ENCODE data around the gene LGSN. TPM values are rescaled to one million over a fixed set of nuclear protein-coding genes. Genes with fewer than 3 reads are reported as not detected.
A peak's percentile ranks its signal among the peaks of the same experiment; 100 is the strongest.

The LGSN gene
- total RNA-seq, 1 donor from 2014 or later = not detected

GRCh38 chr6:63352544-63353285 is 32.9 kb upstream of the LGSN start:
- H3K27ac ChIP-seq = no peak overlapping the region
- no peaks in the 10 kb centered on the region for H3K4me1 ChIP-seq
- H3K4me3 ChIP-seq = no peak overlapping the region
- DNase-seq (ENCODE audit: extremely low spot score in 2 of 2) = no peak
- no peaks in the 10 kb centered on the region for H3K27me3 ChIP-seq
- no peaks in the 10 kb centered on the region for H3K9me3 ChIP-seq
- no peak for TF ChIP-seq POLR2A (IDR thresholded peaks at IDR 0.05)
- no peak for TF ChIP-seq POLR2AphosphoS5 (IDR thresholded peaks at IDR 0.05; ENCODE audit: insufficient read depth in 1 of 2, low read depth in 1 of 2)
- intact Hi-C loops (cut with DNase I) = no loop called here
- no peaks in the 10 kb centered on the region for H3K36me3 ChIP-seq

- no peaks in the 10 kb centered on the region for H3K4me1 ChIP-seq
- TF ChIP-seq, protein P1, sequence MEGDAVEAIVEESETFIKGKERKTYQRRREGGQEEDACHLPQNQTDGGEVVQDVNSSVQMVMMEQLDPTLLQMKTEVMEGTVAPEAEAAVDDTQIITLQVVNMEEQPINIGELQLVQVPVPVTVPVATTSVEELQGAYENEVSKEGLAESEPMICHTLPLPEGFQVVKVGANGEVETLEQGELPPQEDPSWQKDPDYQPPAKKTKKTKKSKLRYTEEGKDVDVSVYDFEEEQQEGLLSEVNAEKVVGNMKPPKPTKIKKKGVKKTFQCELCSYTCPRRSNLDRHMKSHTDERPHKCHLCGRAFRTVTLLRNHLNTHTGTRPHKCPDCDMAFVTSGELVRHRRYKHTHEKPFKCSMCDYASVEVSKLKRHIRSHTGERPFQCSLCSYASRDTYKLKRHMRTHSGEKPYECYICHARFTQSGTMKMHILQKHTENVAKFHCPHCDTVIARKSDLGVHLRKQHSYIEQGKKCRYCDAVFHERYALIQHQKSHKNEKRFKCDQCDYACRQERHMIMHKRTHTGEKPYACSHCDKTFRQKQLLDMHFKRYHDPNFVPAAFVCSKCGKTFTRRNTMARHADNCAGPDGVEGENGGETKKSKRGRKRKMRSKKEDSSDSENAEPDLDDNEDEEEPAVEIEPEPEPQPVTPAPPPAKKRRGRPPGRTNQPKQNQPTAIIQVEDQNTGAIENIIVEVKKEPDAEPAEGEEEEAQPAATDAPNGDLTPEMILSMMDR (IDR thresholded peaks at IDR 0.05) = peak in 1 of 3 experiments; percentile 13
- TF ChIP-seq POLR2AphosphoS5 (IDR thresholded peaks at IDR 0.05; ENCODE audit: insufficient read depth in 1 of 2, low read depth in 1 of 2) = no peak
- no peaks in the 10 kb centered on the region for H3K9me3 ChIP-seq
- intact Hi-C loops (cut with DNase I) = no loop called here
- H3K36me3 ChIP-seq = no peaks in the 10 kb centered on the region
- H3K27me3 ChIP-seq = no peaks in the 10 kb centered on the region
- DNase-seq (ENCODE audit: extremely low spot score in 2 of 2) = no peak
- no peak overlapping the region for H3K27ac ChIP-seq
- no peak overlapping the region for H3K4me3 ChIP-seq
Observed at GRCh38 chr6:63352069-63352543, 32.3 kb upstream of the LGSN start.

GRCh38 chr6:63349401-63349800 is 29.6 kb upstream of the LGSN start:
- H3K4me3 ChIP-seq = no peak overlapping the region
- H3K27me3 ChIP-seq = no peaks in the 10 kb centered on the region
- intact Hi-C loops (cut with DNase I) = no loop called here
- TF ChIP-seq POLR2A (IDR thresholded peaks at IDR 0.05) = no peak
- no peak for TF ChIP-seq POLR2AphosphoS5 (IDR thresholded peaks at IDR 0.05; ENCODE audit: insufficient read depth in 1 of 2, low read depth in 1 of 2)
- TF ChIP-seq, protein P1 (IDR thresholded peaks at IDR 0.05) = no peak
- no peak overlapping the region for H3K27ac ChIP-seq
- H3K36me3 ChIP-seq = no peaks in the 10 kb centered on the region
- DNase-seq (ENCODE audit: extremely low spot score in 2 of 2) = no peak
- H3K4me1 ChIP-seq = no peaks in the 10 kb centered on the region
- H3K9me3 ChIP-seq = no peaks in the 10 kb centered on the region

DNA sequence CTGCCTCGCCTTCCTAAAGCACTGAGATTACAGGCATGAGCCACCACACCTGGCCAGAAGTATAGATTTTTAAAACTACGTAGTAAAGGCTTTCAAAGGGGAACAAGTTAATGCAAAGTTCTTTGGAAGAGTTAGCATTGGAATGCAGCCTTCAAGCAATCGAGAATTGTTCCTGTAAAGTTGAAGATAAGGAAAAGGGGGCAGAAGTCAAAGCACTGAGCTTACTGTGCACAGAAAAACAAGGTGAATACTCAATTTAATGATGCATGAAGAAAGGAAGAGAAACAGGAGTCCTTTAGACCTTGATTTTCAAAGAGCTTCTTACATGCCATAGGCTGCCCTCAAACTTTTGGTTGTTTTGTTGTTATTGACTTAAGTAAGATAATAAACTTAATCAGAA is 29.1 kb upstream of the LGSN start:
- no peak for DNase-seq (ENCODE audit: extremely low spot score in 2 of 2)
- intact Hi-C loops (cut with DNase I) = no loop called here
- Histone ChIP-seq H3K9me3 (no peaks in the 10 kb centered on the region), H3K4me1 (no peaks in the 10 kb centered on the region), H3K4me3 (no peak overlapping the region), H3K27ac (no peak overlapping the region), H3K36me3 (no peaks in the 10 kb centered on the region), H3K27me3 (no peaks in the 10 kb centered on the region)
- TF ChIP-seq, protein P1 (IDR thresholded peaks at IDR 0.05) = no peak
- no peak for TF ChIP-seq POLR2A (IDR thresholded peaks at IDR 0.05)
- TF ChIP-seq POLR2AphosphoS5 (IDR thresholded peaks at IDR 0.05; ENCODE audit: insufficient read depth in 1 of 2, low read depth in 1 of 2) = no peak

DNA sequence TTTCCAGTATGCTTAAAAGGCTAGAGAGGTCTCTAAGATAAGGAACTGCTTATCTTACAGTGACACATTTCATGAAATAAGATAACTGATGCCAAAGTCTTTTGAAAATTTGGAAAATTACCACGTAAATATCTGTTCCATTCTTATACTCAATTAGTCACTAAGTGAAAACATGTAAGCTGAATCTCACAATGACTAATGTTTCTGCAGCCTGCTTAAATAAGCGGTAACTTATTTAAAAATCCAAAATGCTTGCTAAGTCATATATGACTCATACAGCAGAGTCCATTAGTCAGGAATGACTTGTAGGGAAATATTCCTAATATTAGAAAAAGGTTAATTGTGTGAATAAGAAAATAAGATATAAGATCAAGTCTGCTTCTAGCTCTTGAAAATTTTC is 27.8 kb upstream of the LGSN start:
- H3K4me1 ChIP-seq = no peaks in the 10 kb centered on the region
- no peaks in the 10 kb centered on the region for H3K36me3 ChIP-seq
- no peak for TF ChIP-seq POLR2A (IDR thresholded peaks at IDR 0.05)
- peak in 1 of 2 donors; percentile 12 for TF ChIP-seq POLR2AphosphoS5 (IDR thresholded peaks at IDR 0.05; ENCODE audit: insufficient read depth in 1 of 2, low read depth in 1 of 2)
- DNase-seq (ENCODE audit: extremely low spot score in 2 of 2) = no peak
- intact Hi-C loops (cut with DNase I) = no loop called here
- no peak overlapping the region for H3K4me3 ChIP-seq
- H3K27ac ChIP-seq = no peak overlapping the region
- H3K27me3 ChIP-seq = no peaks in the 10 kb centered on the region
- H3K9me3 ChIP-seq = no peaks in the 10 kb centered on the region

GRCh38 chr6:63346217-63346835 is 26.5 kb upstream of the LGSN start:
- DNase-seq (ENCODE audit: extremely low spot score in 2 of 2) = no peak
- Histone ChIP-seq H3K27me3 (no peaks in the 10 kb centered on the region), H3K27ac (no peak overlapping the region), H3K4me3 (no peak overlapping the region), H3K4me1 (no peaks in the 10 kb centered on the region), H3K9me3 (no peaks in the 10 kb centered on the region), H3K36me3 (no peaks in the 10 kb centered on the region)
- TF ChIP-seq POLR2AphosphoS5 (IDR thresholded peaks at IDR 0.05; ENCODE audit: insufficient read depth in 1 of 2, low read depth in 1 of 2) = no peak
- intact Hi-C loops (cut with DNase I) = no loop called here
